Duodenal mucosa (tissue), 2 donors: ENCODE measurements around the gene CBLIF.
"Not testable (repeated sequence)": the region's sequence is repeated elsewhere in the genome, so short reads cannot be mapped to it uniquely, and the experiment has no call there.

Experiments used
- H3K27ac ChIP-seq: one replicate; pipeline ENCODE4 v1.7.0; 2013; ENCODE audit warnings: low read depth, low read length
- H3K27me3 ChIP-seq, 2 donors: one replicate each; pipeline ENCODE4 v1.7.0; 2013; ENCODE audit warnings: low read length in 2 of 2, control low read depth in 1 of 2; ENCODE audit not compliant: insufficient read depth in 2 of 2, control insufficient read depth in 1 of 2
- H3K36me3 ChIP-seq, 2 donors: one replicate each; pipeline ENCODE4 v1.7.0; 2013; ENCODE audit warnings: low read length in 2 of 2, control low read depth in 1 of 2; ENCODE audit not compliant: insufficient read depth in 2 of 2, control insufficient read depth in 1 of 2
- H3K4me1 ChIP-seq, 2 donors: one replicate each; pipeline ENCODE4 v1.7.0; 2013; ENCODE audit warnings: low read length in 2 of 2, control low read depth in 1 of 2; ENCODE audit not compliant: insufficient read depth in 2 of 2, control insufficient read depth in 1 of 2
- H3K4me3 ChIP-seq, 2 donors: one replicate each; pipeline ENCODE4 v1.7.0; 2013; ENCODE audit warnings: low read length in 2 of 2, low read depth in 1 of 2
- H3K9ac ChIP-seq, 2 donors: one replicate each; pipeline ENCODE4 v1.7.0; 2013; ENCODE audit warnings: low read length in 2 of 2, low read depth in 1 of 2
- H3K9me3 ChIP-seq, 2 donors: one replicate each; pipeline ENCODE4 v1.7.0; 2013; ENCODE audit warnings: low read length in 2 of 2, control low read depth in 1 of 2; ENCODE audit not compliant: control insufficient read depth in 1 of 2

CBLIF gene

GRCh38 chr11:59784441-59784840, 60.9 kb downstream of the CBLIF start:
- Histone ChIP-seq H3K36me3 (peaks cover 8 to 19% of the 10 kb centered on the region in 2 donors), H3K4me1 (peaks cover 13 to 24% of the 10 kb centered on the region in 2 donors)
- not testable (repeated sequence) for H3K27me3 ChIP-seq, H3K4me3 ChIP-seq, H3K27ac ChIP-seq, H3K9ac ChIP-seq, H3K9me3 ChIP-seq

- Histone ChIP-seq H3K4me3 (no peak overlapping the region), H3K9me3 (no peaks in the 10 kb centered on the region), H3K36me3 (peaks cover 3 to 11% of the 10 kb centered on the region in 2 donors), H3K9ac (no peak overlapping the region), H3K27ac (no peak overlapping the region), H3K4me1 (peaks cover 21 to 30% of the 10 kb centered on the region in 2 donors), H3K27me3 (no peaks in the 10 kb centered on the region)
These were observed 61.6 kb downstream of the CBLIF start for GRCh38 chr11:59783632-59784090.

GRCh38 chr11:59782080-59782479, 63.2 kb downstream of the CBLIF start:
- H3K4me3 ChIP-seq, result no peak overlapping the region
- no peak overlapping the region for H3K9ac ChIP-seq
- peaks cover 32 to 38% of the 10 kb centered on the region in 2 donors for H3K4me1 ChIP-seq

GRCh38 chr11:59779487-59779886, 65.8 kb downstream of the CBLIF start:
- H3K4me1 ChIP-seq, result peaks cover 35 to 45% of the 10 kb centered on the region in 2 donors
- H3K36me3 ChIP-seq, result peaks cover 7 to 11% of the 10 kb centered on the region in 2 donors
- no peaks in the 10 kb centered on the region for H3K9me3 ChIP-seq
- no peak overlapping the region for H3K9ac ChIP-seq
- no peak overlapping the region for H3K4me3 ChIP-seq
- H3K27ac ChIP-seq, result no peak overlapping the region
- H3K27me3 ChIP-seq, result no peaks in the 10 kb centered on the region

More at GRCh38 chr11:59782080-59782479, 63.2 kb downstream of the CBLIF start:
- no peaks in the 10 kb centered on the region for H3K9me3 ChIP-seq
- H3K27me3 ChIP-seq, result no peaks in the 10 kb centered on the region
- H3K27ac ChIP-seq, result no peak overlapping the region
- H3K36me3 ChIP-seq, result peaks cover 0 to under 1% of the 10 kb centered on the region in 2 donors
